ENCODE data around the gene RAMP2.

Gene RAMP2

GRCh38 chr17:42804918-42805367 lies 43.9 kb downstream of the RAMP2 start:
- Histone ChIP-seq H3K9ac (ENCODE audit: low read depth in 1 of 2, low read length in 2 of 2) (no peak overlapping the region), H3K4me1 (ENCODE audit: control insufficient read depth in 1 of 2, insufficient read depth in 2 of 2, low read length in 2 of 2) (peaks cover 14 to 27% of the 10 kb centered on the region in 2 donors), H3K9me3 (ENCODE audit: control insufficient read depth in 1 of 2, low read length in 2 of 2) (no peaks in the 10 kb centered on the region), H3K4me3 (ENCODE audit: low read depth in 1 of 2, low read length in 2 of 2) (no peak overlapping the region), H3K27ac (ENCODE audit: low read depth, low read length) (no peak overlapping the region), H3K36me3 (ENCODE audit: control insufficient read depth in 1 of 2, insufficient read depth in 2 of 2, low read length in 2 of 2) (peaks cover 0 to 3% of the 10 kb centered on the region in 2 donors), H3K27me3 (ENCODE audit: control insufficient read depth in 1 of 2, insufficient read depth in 2 of 2, low read length in 2 of 2) (no peaks in the 10 kb centered on the region)

DNA sequence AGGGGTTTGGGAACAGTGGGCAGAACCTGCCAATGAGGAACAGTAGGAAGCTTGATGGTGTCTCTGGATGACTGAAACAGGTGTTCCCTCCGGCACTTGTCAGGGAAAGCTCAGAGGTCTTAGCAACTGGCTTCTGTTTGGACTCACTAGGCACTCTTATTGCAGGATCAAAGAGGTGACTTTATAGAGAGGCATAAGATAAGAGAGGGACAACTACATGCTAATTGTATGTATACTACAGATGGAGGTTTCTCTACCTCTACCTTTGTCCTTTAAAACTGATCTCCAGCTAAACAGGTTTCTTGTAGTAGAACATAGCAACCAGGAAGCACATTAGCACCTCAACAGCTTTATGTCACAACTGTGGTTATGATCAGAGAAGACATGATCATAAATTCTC lies 45.2 kb downstream of the RAMP2 start:
- Histone ChIP-seq H3K4me3 (ENCODE audit: low read depth in 1 of 2, low read length in 2 of 2) (peak overlapping the region in 1 of 2 donors; percentile 42), H3K4me1 (ENCODE audit: control insufficient read depth in 1 of 2, insufficient read depth in 2 of 2, low read length in 2 of 2) (peaks cover 14 to 27% of the 10 kb centered on the region in 2 donors)

DNA sequence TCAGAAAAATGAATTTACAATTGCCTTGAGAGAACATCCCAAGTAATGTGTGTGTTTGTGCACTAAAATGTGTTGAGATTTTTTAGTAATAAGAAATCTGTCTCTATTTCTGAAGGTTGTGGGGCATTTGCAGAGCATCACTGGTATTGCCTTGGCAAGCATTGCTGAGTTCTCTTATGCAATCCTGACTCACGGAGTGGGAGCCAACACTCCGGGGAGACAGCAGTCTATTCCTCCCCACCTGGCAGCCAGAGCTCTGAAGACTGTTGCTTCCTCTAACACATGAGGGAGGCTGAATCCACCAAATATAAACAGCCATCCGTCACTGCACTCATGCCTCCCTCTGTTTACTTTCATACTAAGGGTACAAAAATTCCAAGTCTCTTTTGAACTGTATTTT lies 48.2 kb downstream of the RAMP2 start:
- no peak overlapping the region for H3K27ac ChIP-seq (ENCODE audit: low read depth, low read length)
- peaks cover 10 to 21% of the 10 kb centered on the region in 2 donors for H3K4me1 ChIP-seq (ENCODE audit: control insufficient read depth in 1 of 2, insufficient read depth in 2 of 2, low read length in 2 of 2)
- no peak overlapping the region for H3K4me3 ChIP-seq (ENCODE audit: low read depth in 1 of 2, low read length in 2 of 2)
- H3K36me3 ChIP-seq (ENCODE audit: control insufficient read depth in 1 of 2, insufficient read depth in 2 of 2, low read length in 2 of 2): peaks cover 18 to 32% of the 10 kb centered on the region in 2 donors
- no peaks in the 10 kb centered on the region for H3K9me3 ChIP-seq (ENCODE audit: control insufficient read depth in 1 of 2, low read length in 2 of 2)
- H3K27me3 ChIP-seq (ENCODE audit: control insufficient read depth in 1 of 2, insufficient read depth in 2 of 2, low read length in 2 of 2): no peaks in the 10 kb centered on the region
- H3K9ac ChIP-seq (ENCODE audit: low read depth in 1 of 2, low read length in 2 of 2): no peak overlapping the region

More for the DNA sequence above, 45.2 kb downstream of the RAMP2 start:
- Histone ChIP-seq H3K36me3 (ENCODE audit: control insufficient read depth in 1 of 2, insufficient read depth in 2 of 2, low read length in 2 of 2) (peaks cover 8 to 16% of the 10 kb centered on the region in 2 donors), H3K27me3 (ENCODE audit: control insufficient read depth in 1 of 2, insufficient read depth in 2 of 2, low read length in 2 of 2) (no peaks in the 10 kb centered on the region), H3K9ac (ENCODE audit: low read depth in 1 of 2, low read length in 2 of 2) (peak overlapping the region in 1 of 2 donors; percentile 11), H3K27ac (ENCODE audit: low read depth, low read length) (peak overlapping the region; percentile 73), H3K9me3 (ENCODE audit: control insufficient read depth in 1 of 2, low read length in 2 of 2) (no peaks in the 10 kb centered on the region)
